Measurements from ENCODE around the gene TES.

Gene TES

GRCh38 chr7:116246357-116246756 lies 36.0 kb downstream of the TES start:
- DNase-seq (ENCODE audit: low spot score), result no peak

DNA sequence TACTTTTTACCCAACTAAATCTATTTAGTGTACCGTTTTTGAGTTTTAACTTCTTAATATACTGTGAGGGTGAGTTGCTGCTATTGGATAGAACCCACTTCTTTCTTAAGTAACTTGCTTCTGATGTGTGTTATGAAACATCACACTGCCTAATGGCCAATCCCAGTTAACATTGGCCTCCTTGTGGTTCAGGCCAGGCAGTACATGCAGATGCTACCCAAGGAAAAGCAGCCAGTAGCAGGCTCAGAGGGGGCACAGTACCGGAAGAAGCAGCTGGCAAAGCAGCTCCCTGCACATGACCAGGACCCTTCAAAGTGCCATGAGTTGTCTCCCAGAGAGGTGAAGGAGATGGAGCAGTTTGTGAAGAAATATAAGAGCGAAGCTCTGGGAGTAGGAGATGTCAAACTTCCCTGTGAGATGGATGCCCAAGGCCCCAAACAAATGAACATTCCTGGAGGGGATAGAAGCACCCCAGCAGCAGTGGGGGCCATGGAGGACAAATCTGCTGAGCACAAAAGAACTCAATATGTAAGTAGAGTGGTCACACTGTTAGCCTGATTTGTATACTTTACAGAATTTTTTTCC lies 39.7 kb downstream of the TES start:
- DNase-seq (ENCODE audit: low spot score), result no peak

GRCh38 chr7:116251675-116252074 lies 41.3 kb downstream of the TES start:
- no peak for DNase-seq (ENCODE audit: low spot score)

DNA sequence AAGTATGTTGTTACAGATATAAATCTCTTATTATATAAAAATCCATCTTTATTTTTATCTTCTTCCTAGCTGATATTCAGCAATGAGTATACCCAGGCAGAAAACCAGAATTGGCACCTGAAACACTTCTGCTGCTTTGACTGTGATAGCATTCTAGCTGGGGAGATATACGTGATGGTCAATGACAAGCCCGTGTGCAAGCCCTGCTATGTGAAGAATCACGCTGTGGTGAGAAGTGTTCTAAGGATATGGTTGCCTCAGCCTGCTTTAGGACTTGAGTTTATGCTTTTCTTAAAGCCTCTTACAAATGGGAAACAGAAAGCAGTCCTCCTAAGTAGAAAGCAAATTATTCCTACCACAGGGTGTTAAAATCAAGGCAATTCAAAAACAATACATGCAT lies 41.9 kb downstream of the TES start:
- DNase-seq (ENCODE audit: low spot score), result no peak

DNA sequence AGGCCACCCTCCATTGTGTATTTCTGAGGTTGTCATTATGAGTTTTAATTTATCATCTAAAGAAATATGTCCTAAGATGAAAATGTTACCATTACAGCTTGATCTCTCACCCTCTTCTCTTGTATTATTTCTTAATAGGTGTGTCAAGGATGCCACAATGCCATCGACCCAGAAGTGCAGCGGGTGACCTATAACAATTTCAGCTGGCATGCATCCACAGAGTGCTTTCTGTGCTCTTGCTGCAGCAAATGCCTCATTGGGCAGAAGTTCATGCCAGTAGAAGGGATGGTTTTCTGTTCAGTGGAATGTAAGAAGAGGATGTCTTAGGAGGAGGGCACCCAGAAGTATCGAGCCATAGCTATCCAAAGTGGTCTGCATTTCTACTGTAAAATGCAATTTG lies 46.8 kb downstream of the TES start:
- DNase-seq (ENCODE audit: low spot score), result no peak

DNA sequence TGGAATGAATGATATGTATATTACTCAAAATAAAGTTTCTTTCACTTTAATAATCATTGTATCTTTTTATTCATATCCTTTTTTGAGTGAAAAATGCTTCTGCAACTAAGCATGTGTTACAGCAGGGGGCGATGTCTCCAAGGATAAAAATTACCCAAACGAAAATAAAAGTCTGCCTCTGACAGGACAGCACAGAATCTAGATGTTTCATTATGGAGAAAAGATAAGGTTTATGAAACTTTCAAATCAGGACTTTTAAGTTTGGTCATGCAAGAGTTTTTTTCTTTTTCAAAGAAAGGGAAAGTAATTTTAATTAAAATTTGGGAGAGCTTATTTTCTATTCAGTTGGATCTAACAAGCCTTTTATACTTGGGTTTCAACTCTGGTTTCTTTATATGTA lies 48.4 kb downstream of the TES start:
- DNase-seq (ENCODE audit: low spot score), result no peak

DNA sequence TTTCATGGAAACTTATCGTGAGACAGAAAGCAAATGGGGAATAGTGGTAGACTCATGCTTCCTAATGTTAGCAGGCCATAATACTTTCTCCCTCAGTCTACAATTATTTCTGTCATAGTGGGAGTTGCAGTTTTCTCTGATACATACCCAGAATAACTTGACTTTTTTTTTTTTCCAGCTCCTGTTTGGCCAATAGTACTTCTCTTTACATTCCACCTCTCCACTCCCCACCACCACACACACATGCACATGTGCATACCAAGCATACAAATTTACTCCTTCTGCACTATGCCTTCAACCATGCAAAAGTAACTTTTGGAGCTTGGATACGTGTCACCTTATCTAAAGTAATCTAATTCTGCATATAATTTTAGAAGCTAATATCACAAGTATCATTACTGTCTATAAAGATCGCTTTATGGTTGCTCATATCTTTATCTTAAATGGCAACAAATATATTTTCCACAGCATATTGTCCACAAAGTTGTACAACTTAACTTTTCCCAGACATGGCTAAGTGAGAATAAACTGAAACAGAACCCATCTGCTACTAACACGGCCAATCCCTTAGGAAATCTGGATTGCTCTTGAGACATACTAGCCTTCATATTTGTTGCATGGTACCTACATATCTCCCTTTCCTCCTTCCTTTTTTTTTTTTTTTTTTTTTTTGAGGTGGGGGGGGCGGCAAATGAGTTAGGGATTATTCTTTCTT lies 49.0 kb downstream of the TES start:
- no peak for DNase-seq (ENCODE audit: low spot score)

DNA sequence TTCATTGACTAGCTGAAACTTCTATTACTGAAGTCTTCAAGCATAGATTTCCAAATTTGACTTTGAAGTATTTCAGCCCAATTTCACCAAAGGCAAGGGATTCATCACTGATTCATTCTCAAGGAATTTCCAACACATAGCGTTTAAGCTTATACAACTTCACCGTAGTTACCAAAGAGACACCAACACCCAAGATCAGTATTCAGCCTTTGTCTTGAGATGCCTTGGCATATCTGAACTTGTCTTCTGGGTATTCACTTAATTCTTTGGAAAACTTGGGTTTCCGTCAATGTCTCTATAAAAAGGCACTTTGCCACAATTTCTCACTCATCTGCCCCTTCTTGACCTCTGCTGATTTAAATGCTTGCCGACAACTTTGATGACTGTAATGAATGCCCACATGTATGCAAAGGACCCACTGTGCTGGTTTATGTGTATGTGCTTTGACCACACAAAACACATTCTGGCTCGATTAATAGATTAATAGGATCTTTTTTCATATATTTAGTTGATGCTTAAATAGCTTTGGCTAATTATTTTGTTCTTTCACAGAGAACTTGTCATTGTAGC lies 49.6 kb downstream of the TES start:
- DNase-seq (ENCODE audit: low spot score), result no peak

DNA sequence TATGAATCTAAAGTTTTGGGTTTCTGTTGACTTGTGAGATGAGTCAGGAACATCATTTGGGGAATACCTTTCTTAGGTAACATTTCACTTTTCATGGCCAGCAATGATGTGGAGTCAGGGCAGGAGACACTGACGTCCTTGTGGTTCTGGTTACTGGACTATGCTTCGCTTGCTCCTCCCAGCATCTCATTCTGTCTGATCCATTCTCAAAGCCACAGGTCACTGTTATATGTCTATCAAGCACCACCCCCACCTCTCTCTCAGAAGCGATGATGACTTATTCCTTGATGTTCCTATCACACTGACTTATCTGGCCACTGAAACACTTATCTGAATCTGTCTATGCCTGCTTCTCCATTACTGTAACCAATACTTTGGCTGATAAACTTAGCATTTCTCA lies 51.6 kb downstream of the TES start:
- DNase-seq (ENCODE audit: low spot score), result no peak

GRCh38 chr7:116265881-116266280 lies 55.5 kb downstream of the TES start:
- no peak for DNase-seq (ENCODE audit: low spot score)

DNA sequence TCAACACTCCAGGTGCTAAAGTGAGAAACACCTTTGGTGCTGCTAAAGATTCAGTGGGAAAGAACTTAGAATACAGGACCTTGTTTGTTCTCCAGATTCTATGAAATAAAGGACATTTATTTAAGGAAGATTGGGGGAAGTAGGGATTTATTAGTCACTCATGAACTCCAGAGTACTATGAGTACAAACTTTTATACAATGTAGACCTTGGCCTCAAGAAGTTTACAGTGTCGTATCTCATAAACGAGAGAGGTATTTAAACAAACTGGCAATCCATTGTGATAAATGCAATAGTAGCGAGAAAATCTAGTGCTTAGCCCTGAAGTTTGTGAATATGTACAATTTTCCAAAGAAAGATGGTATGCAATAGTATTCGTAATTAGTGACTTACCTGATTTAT lies 59.1 kb downstream of the TES start:
- DNase-seq (ENCODE audit: low spot score), result no peak

DNA sequence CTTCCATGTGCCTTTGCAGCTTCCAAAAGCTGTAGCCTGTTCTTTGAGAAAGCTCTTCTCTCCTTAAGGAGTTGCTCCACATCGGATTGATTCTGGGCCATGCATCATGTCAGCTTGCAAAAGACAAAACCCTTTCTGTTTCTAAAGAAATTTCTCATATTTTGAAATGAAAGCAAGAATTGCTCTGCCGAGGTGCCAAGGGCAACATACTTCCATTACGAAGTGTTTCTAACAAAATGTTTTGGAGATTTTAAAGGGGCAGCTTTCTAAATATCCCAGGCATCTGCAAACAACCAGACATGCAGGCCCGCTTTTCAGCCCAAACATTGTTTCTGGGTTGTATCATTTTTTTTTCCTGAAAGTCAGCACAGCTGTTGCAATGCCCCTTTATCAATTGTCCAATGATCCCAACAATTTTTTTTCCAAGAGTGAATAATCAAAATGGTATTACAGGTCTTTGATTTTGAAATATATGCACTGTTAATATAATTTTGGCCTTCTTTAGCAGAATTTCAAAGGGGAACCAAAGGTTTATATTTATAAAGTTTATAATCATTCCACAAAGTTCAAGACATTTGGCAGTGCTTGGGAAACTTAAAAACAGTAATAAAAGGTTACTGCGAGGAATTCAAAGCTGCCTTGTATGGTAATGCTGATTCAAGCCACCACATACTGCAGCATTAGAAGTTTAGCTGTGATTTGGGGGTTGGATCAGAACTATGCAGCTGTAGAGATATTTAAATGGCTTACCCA lies 61.0 kb downstream of the TES start:
- DNase-seq (ENCODE audit: low spot score), result no peak

DNA sequence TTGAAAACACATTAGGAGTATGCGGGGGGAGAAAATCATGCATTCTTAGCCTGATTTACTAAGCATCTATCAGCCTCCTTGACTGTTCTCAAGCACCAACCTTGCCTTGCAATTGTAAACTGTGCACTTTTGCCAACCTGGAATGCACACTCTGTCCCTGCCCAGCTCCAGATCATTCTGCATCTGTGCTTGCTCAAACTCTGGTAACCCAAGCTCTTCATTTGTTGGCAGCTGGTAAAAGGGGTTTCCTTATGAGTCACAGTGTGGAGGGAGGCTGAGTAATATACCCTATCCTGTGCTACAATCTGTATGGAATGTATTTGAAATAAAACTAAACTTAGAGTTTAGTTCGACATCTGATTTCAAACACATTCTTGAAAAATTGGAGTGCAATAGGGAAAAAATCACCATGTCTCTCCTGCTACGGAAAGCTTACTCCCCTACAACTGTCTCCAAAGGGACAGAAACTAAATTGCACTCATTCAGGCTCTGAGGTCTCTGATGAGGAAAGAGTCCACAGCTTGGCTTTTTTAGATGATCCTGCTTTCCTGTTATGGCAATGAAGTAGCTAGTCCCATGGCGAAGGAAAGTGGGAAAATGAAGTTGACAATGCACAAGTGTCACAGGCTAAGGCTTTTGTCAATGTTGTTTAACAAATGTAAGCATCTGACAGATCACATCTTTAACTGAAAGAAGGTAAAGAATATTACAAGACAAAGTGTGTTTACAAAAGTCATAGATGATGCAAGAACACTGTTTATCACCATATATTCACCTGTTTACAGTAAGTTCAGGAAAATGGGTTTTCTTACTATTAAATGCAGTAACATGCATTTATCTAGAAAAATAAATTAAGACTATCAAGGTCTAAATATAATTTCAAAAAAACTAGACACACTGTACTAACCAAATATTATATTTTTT lies 61.9 kb downstream of the TES start:
- no peak for DNase-seq (ENCODE audit: low spot score)

DNA sequence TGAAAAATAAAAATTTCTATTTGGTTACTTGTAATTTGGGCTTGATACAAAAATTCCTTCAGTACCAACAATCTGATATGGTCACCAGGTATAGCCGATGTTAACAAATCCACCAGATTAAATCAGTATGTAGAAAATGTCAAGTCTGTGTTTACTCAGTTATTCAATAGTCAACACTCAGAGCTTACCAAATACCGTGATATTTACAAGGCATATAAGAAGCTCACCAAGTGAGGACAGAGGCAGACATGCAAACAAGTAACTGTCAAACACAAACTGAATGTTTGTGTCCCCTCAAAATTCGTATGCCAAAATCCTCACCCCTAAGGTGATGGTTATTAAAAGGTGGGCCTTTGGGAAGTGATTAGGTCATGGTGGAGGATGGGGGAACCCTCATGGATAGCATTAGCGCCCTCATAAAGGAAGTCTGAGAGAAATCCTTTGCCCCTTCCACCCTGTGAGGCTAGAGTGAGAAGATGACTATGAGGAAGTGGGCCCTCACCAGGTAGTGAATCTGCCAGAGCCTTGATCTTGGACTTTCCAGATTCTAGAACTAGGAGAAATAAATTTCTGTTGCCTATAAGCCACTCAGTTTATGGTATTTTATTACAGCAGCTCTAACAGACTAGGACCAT lies 63.1 kb downstream of the TES start:
- no peak for DNase-seq (ENCODE audit: low spot score)

DNA sequence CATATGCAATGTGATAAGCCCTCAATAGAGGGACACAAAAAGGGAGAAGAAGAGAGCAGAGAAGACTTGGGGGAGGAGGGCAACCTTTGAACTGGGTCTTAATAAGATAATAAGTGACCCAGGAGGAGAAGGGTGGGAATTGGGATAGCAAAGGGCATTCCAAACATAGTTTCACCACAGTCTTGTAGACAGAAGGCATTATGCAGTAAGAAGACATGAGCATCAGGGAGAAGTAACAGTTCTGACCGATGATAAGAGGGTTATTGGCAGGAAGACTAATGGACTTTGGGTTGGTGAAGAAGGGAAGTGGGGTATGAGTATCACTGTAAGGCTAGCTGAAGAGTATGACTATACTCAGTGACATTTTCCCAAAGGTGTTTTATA lies 63.6 kb downstream of the TES start:
- no peak for DNase-seq (ENCODE audit: low spot score)

DNA sequence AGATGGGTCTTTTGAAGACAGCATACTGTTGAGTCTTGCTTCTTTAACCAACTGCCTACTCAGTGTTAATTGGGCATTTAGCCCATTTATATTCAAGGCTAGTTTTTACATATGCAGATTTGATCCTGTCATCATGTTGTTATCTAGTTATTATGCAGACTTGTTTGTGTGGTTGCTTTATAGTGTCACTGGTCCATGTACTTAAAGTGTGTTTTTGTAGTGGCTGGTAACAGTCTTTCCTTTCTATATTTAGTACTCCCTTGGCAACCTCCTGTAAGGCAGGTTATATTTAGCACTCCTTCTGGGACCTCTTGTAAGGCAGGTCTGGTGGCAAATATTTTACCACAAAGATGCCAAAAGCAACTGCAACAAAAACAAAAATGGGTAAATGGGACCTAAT lies 66.7 kb downstream of the TES start:
- no peak for DNase-seq (ENCODE audit: low spot score)

DNA sequence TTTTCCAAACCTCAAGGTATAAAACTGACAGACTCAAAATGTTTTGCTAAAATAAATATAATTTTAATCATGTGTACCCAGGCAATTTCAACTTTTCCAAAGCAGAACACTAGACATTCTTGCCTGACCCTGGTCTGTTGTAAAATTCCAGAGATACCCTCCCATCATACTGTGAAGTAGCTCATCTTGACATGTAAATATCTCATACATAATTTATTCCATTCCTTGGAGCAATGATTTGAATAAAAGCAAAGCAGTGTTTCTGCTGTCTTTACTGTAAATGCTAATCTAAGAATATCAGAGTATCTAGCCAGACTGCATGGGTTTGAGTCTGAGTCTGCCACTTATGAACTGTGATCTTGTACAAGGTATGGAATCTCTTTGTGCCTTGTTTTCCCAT lies 68.9 kb downstream of the TES start:
- no peak for DNase-seq (ENCODE audit: low spot score)

- no peak for DNase-seq (ENCODE audit: low spot score)
Measured at GRCh38 chr7:116280803-116281202, 70.5 kb downstream of the TES start.

- no peak for DNase-seq (ENCODE audit: low spot score)
Measured at GRCh38 chr7:116283595-116284204, 73.4 kb downstream of the TES start.

DNA sequence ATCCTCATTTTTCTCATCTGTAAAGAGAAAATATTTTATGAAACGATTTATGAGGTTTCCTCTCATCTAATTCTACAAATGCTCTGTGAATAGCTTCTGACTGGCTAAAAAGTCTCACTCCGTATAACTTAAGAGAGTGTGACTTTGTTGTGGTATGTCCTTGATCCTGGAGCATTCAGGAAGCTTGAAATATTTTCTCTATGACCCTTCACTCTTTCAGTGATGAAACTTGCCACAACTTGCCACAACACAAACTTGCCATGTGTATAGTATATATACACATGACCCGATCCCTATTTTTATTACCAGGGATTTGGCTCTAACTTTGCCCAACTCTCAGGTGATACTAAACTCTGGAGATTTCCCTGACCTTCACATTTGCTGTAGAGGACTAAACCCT lies 74.1 kb downstream of the TES start:
- no peak for DNase-seq (ENCODE audit: low spot score)

GRCh38 chr7:116285252-116285651 lies 74.9 kb downstream of the TES start:
- no peak for DNase-seq (ENCODE audit: low spot score)

Data from HuH-7.5 (cell line).